ENCODE results near the gene CFAP65. TPM values are rescaled to one million over a fixed set of nuclear protein-coding genes. Genes with fewer than 3 reads are reported as not detected.

CFAP65 gene
- total and polyA plus RNA-seq, 2 of the 13 experiments (the other 11 are each of a cell fraction or from before 2014, with no cell fraction given): 0.05 TPM; not detected in 1

GRCh38 chr2:218962859-218963492 lies 78.3 kb downstream of the CFAP65 start (continued):
- TF ChIP-seq KLF13 (CRISPR knock-in tag; IDR thresholded peaks at IDR 0.05) (no peak; the same call in 1 of the 2 replicates), ZNF484 (CRISPR knock-in tag; IDR thresholded peaks at IDR 0.05; ENCODE audit: borderline replicate concordance, low read depth) (0 out of 2 replicates have a peak, but pooled peaks have one; percentile 39), SRSF1 (optimal IDR thresholded peaks at IDR 0.05; ENCODE audit: low read depth, low read length) (no peak), NFE2L2 (IDR thresholded peaks at IDR 0.05; ENCODE audit: low read length) (no peak), PRDM15 (CRISPR knock-in tag; IDR thresholded peaks at IDR 0.05) (peak; percentile 64; the same call in 1 of the 2 replicates), HNF4G (IDR thresholded peaks at IDR 0.05; ENCODE audit: borderline replicate concordance, low read depth, low read length) (no peak), HNF4G (CRISPR knock-in tag; IDR thresholded peaks at IDR 0.05; ENCODE audit: borderline replicate concordance, low read depth) (no peak), ETS1 (CRISPR knock-in tag; IDR thresholded peaks at IDR 0.05) (no peak), DNMT3B (CRISPR knock-in tag; conservative IDR thresholded peaks at IDR 0.05) (peak; percentile 98), EED (CRISPR knock-in tag; IDR thresholded peaks at IDR 0.05) (peak; percentile 91; the same call in 1 of the 2 replicates), CREB3 (CRISPR knock-in tag; IDR thresholded peaks at IDR 0.05) (peak; percentile 91), SOX6 (IDR thresholded peaks at IDR 0.05) (no peak), SOX6 (CRISPR knock-in tag; IDR thresholded peaks at IDR 0.05) (peak; percentile 45), ZNF672 (CRISPR knock-in tag; IDR thresholded peaks at IDR 0.05) (no peak), NONO (IDR thresholded peaks at IDR 0.05) (no peak), NONO (CRISPR knock-in tag; conservative IDR thresholded peaks at IDR 0.05) (0 out of 2 replicates have a peak, but pooled peaks have one; percentile 28), ZNF589 (CRISPR knock-in tag; conservative IDR thresholded peaks at IDR 0.05) (0 out of 2 replicates have a peak, but pooled peaks have one; percentile 64), ZNF17 (CRISPR knock-in tag; IDR thresholded peaks at IDR 0.05) (no peak), CREBL2 (CRISPR knock-in tag; IDR thresholded peaks at IDR 0.05; ENCODE audit: borderline replicate concordance) (0 out of 2 replicates have a peak, but pooled peaks have one; percentile 89), ZNF572 (CRISPR knock-in tag; IDR thresholded peaks at IDR 0.05) (no peak), SNAI1 (CRISPR knock-in tag; IDR thresholded peaks at IDR 0.05; ENCODE audit: borderline replicate concordance) (peak; percentile 86; the same call in 1 of the 2 replicates), GABPA (IDR thresholded peaks at IDR 0.05; ENCODE audit: low read depth, low read length) (peak; percentile 7; the same call in 1 of the 2 replicates), GABPA (CRISPR knock-in tag; IDR thresholded peaks at IDR 0.05; ENCODE audit: low read depth) (peak; percentile 65), TIGD3 (CRISPR knock-in tag; IDR thresholded peaks at IDR 0.05; ENCODE audit: borderline replicate concordance) (peak; percentile 62; the same call in 1 of the 2 replicates)

All from HepG2 (cell line).